K562 (cell line): ENCODE measurements around the gene ADAP1. TPM values are rescaled to one million over a fixed set of nuclear protein-coding genes. Genes with fewer than 3 reads are reported as not detected.

Experiments
- ATAC-seq: fragments of 200-7000 bp; cut with Tn5 transposase; 3 replicates; pipeline ENCODE4 v1.9.1; 2020; ENCODE audit warnings: moderate library complexity
- BruUV-seq: library from RNA; stranded (reverse); fragments of 400-500 nt; replicated peaks from 2 replicates; lab custom pipeline; 2021; lab: Mats Ljungman, UMichigan
- CTCF ChIA-PET: fragments of 300-600 bp; formaldehyde crosslinking; extraction: SDS; loops from one replicate; lab custom pipeline; 2021; ENCODE audit warnings: low intra/inter-chr PET ratio; lab: Yijun Ruan, JAX
- POLR2A ChIA-PET: fragments of 300-600, 350-650 bp; sonication (Branson Sonifier 250); formaldehyde crosslinking; extraction: SDS; loops from one replicate; lab custom pipeline; 2021; ENCODE audit warnings: antibody characterized with exemption, inconsistent platforms; lab: Yijun Ruan, JAX
- DNase-seq, 4 experiments: peaks; one replicate each; pipeline versions ENCODE4 v3.0.0 to v3.0.0-alpha.2; 2011 to 2018; ENCODE audit warnings: low spot score in 3 of 4, mixed read lengths in 3 of 4; ENCODE audit errors: extremely low read depth in 1 of 4
- FAIRE-seq: peaks from 2 replicates; lab custom pipeline; 2011; peaks lifted over from hg19 to GRCh38; lab: Jason Lieb, UNC
- H2AFZ ChIP-seq: 2 replicates; pipeline ENCODE4 v1.6.0; 2011; ENCODE audit warnings: low read depth, low read length, control low read depth, inconsistent platforms
- H3K27ac ChIP-seq: fragments of 200-600 bp; 3 replicates; pipeline ENCODE4 v1.8.0; 2011; ENCODE audit warnings: low read depth, mild to moderate bottlenecking, control low read depth, inconsistent platforms, low read length, moderate library complexity, mixed read lengths; ENCODE audit errors: extremely low read depth
- H3K27me3 ChIP-seq, 2 experiments: fragments of 300-600 bp in 1 of 2; 2 replicates in 1 of 2; 3 replicates in 1 of 2; pipeline versions ENCODE4 v1.6.0 to v1.8.0; 2011; ENCODE audit warnings: inconsistent platforms in 2 of 2, low read length in 2 of 2, mild to moderate bottlenecking in 1 of 2, mixed read lengths in 1 of 2, moderate library complexity in 1 of 2; ENCODE audit not compliant: control insufficient read depth in 2 of 2, insufficient read depth in 2 of 2
- H3K36me3 ChIP-seq: fragments of 300-600 bp; 3 replicates; pipeline ENCODE4 v1.8.0; 2011; ENCODE audit warnings: mild to moderate bottlenecking, low read length, inconsistent platforms; ENCODE audit not compliant: control insufficient read depth, insufficient read depth
- H3K4me1 ChIP-seq, 2 experiments: fragments of 200-600 bp in 1 of 2; replicated peaks in 1 of 2; 2 replicates in 1 of 2; 3 replicates in 1 of 2; pipeline versions ENCODE4 v1.5.1 to v1.8.0; 2011; ENCODE audit warnings: inconsistent platforms in 2 of 2, low read length in 2 of 2, mild to moderate bottlenecking in 1 of 2, mixed read lengths in 1 of 2, moderate library complexity in 1 of 2; ENCODE audit not compliant: control insufficient read depth in 2 of 2, insufficient read depth in 2 of 2
- H3K4me2 ChIP-seq: 2 replicates; pipeline ENCODE4 v1.6.1; 2011; ENCODE audit warnings: low read length, control low read depth, inconsistent platforms, mixed read lengths; ENCODE audit not compliant: insufficient read depth
- H3K4me3 ChIP-seq: fragments of 200-600 bp; sonication (generic), shearing (Covaris generic); 2 replicates; pipeline ENCODE4 v1.5.1; 2016; ENCODE audit warnings: control low read depth, inconsistent platforms
- H3K79me2 ChIP-seq: fragments of 200-600 bp; 3 replicates; pipeline ENCODE4 v1.8.0; 2011; ENCODE audit warnings: low read length, inconsistent platforms; ENCODE audit not compliant: control insufficient read depth, insufficient read depth
- H3K9ac ChIP-seq, 2 experiments: 2 replicates each; pipeline versions ENCODE4 v1.6.0 to v1.6.1; 2011; ENCODE audit warnings: low read depth in 2 of 2, low read length in 2 of 2, control low read depth in 1 of 2, inconsistent platforms in 1 of 2, mild to moderate bottlenecking in 1 of 2, mixed read lengths in 1 of 2; ENCODE audit not compliant: insufficient read depth in 1 of 2
- H3K9me1 ChIP-seq: one replicate; pipeline ENCODE4 v1.6.0; 2011; ENCODE audit warnings: inconsistent platforms, mild to moderate bottlenecking, low read length, moderate library complexity; ENCODE audit not compliant: control insufficient read depth, insufficient read depth
- H3K9me3 ChIP-seq: replicated peaks from 2 replicates; pipeline ENCODE4 v1.5.1; 2011; ENCODE audit warnings: low read depth, low read length, inconsistent platforms; ENCODE audit not compliant: control insufficient read depth, insufficient read depth
- H4K20me1 ChIP-seq: replicated peaks from 2 replicates; pipeline ENCODE4 v1.6.1; 2011; ENCODE audit warnings: low read length, inconsistent platforms, mixed read lengths; ENCODE audit not compliant: control insufficient read depth, insufficient read depth
- BRD4 ChIP-seq: fragments of 200-600 bp; sonication (generic); IDR thresholded peaks from 2 replicates; pipeline ENCODE4 v1.6.1; 2017; ENCODE audit warnings: inconsistent platforms
- CBX5 ChIP-seq: IDR thresholded peaks from 2 replicates; pipeline ENCODE4 v1.6.1; 2014; ENCODE audit warnings: low read depth, borderline replicate concordance
- CHCHD3 ChIP-seq: fragments of 250-450 bp; sonication (Bioruptor Pico); IDR thresholded peaks from 2 replicates; pipeline ENCODE4 v2.1.2; 2022; ENCODE audit warnings: mild to moderate bottlenecking
- RERE ChIP-seq: sonication (generic); formaldehyde crosslinking; IDR thresholded peaks from 2 replicates; pipeline ENCODE4 v1.8.0; 2023; ENCODE audit warnings: missing genetic modification reagents, mild to moderate bottlenecking, borderline replicate concordance
- SOX6 ChIP-seq: fragments of 450-650 bp; IDR thresholded peaks from 2 replicates; pipeline ENCODE4 v1.6.1; 2014; ENCODE audit warnings: mild to moderate bottlenecking
- TSC22D4 ChIP-seq: fragments of 450-650 bp; IDR thresholded peaks from 2 replicates; pipeline ENCODE4 v1.6.1; 2016; ENCODE audit warnings: missing genetic modification characterization, missing biosample characterization, control low read depth
- ZNF212 ChIP-seq: fragments of 450-650 bp; formaldehyde crosslinking; IDR thresholded peaks from 2 replicates; pipeline ENCODE4 v1.4.0; 2020; ENCODE audit warnings: mild to moderate bottlenecking
- ZNF766 ChIP-seq: fragments of 200-800 bp; sonication (Bioruptor generic); conservative IDR thresholded peaks from 2 replicates; pipeline ENCODE4 v1.6.1; 2016; ENCODE audit warnings: missing genetic modification characterization, missing compliant biosample characterization
- WGBS: fragments of 100-300 bp; shearing (Covaris generic); methylation state at CpG from one replicate; pipeline ENCODE4 v1.1.6; 2016; ENCODE audit warnings: low coverage, mixed read lengths; ENCODE audit not compliant: insufficient coverage; ENCODE audit errors: missing lambda C conversion rate; 5-methylcytosine and 5-hydroxymethylcytosine counted together
- in situ Hi-C: fragments of 300-500 bp; cut with MboI; formaldehyde crosslinking; loops from 4 replicates; pipeline ENCODE4 v1.15.0; 2018; ENCODE audit warnings: inconsistent platforms, mixed read lengths
- intact Hi-C: fragments of 100-400 bp; cut with micrococcal nuclease; formaldehyde crosslinking; loops from 2 replicates; pipeline ENCODE4 v1.14.2; 2022
- polyA plus RNA-seq, 8 experiments: library from polyadenylated mRNA; depleted of rRNA in 4 of 8; stranded (reverse) in 5 of 8; unstranded in 3 of 8; fragments of >200 nt; fragmentation: Nextera tagmentation in 2 of 8; fragmentation: Illumina TruSeq in 1 of 8; extraction: Ambion mirVana in 2 of 8; extraction: Trizol in 1 of 8; gene quantifications; 2 replicates each; pipeline versions ENCODE4 v1.2.1 to v1.2.3, GENCODE V29; 2011 to 2014; ENCODE audit warnings: inconsistent platforms in 1 of 8, missing spikeins in 1 of 8
- total RNA-seq, 7 experiments: library from RNA; depleted of rRNA in 6 of 7; stranded (reverse); fragments of >200 nt in 6 of 7; fragmentation: Illumina TruSeq in 2 of 7; extraction: Trizol in 2 of 7; gene quantifications; 2 replicates each; pipeline versions ENCODE4 v1.2.1 to v1.2.3, GENCODE V29; 2011 to 2021; ENCODE audit warnings: low replicate concordance in 1 of 7

Gene ADAP1
- total and polyA plus RNA-seq, 9 of the 15 experiments (the other 6 are each of a cell fraction or from before 2014, with no cell fraction given) = 0.27 to 1.4 (median 0.52) TPM; not detected in 3

GRCh38 chr7:982511-983003 lies 28.1 kb upstream of the ADAP1 start:
- 22% methylated on average over 10 of the region's 10 CpGs for WGBS
- DNase-seq (no peak), FAIRE-seq (no peak), ATAC-seq (no peak)
- BruUV-seq = no TSS peak
- Histone ChIP-seq H3K4me3 (no peak overlapping the region), H3K27ac (no peak overlapping the region), H3K36me3 (no peaks in the 10 kb centered on the region), H3K9me1 (peaks cover 2% of the 10 kb centered on the region), H3K9ac (no peak overlapping the region), H3K79me2 (no peaks in the 10 kb centered on the region), H3K27me3 (peaks cover 12 to 48% of the 10 kb centered on the region in 2 experiments; a peak in 4 of 5 replicates), H3K4me1 (peaks cover 0 to 57% of the 10 kb centered on the region in 2 experiments; a peak in 2 of 5 replicates), H4K20me1 (0 out of 2 replicates have a peak, but pooled peaks cover 3% of the 10 kb centered on the region), H2AFZ (no peak overlapping the region), H3K9me3 (no peaks in the 10 kb centered on the region; the same call in 1 of the 2 replicates), H3K4me2 (no peak overlapping the region)
- intact Hi-C loops = no loop called here
- CTCF ChIA-PET = no interaction called here
- TF ChIP-seq ZNF212 = no peak
- no peak for TF ChIP-seq CBX5
- TF ChIP-seq SOX6 = no peak
- TF ChIP-seq RERE (CRISPR knock-in tag) = no peak
- TF ChIP-seq CHCHD3 (CRISPR knock-in tag) = no peak
- no peak for TF ChIP-seq BRD4
- TF ChIP-seq ZNF766 (CRISPR knock-in tag) = no peak
- no peak for TF ChIP-seq TSC22D4 (tag)
- POLR2A ChIA-PET = interaction anchor here (0.6 to 1.0 kb wide), 2 partner anchors 9 to 549 kb away, joined by 3 to 4 read pairs; no protein-coding TSS in a partner anchor
- in situ Hi-C loops = loop anchor here (25.0 kb wide), 1 partner anchor 180 kb away; the partner anchor contains the start of gene ZFAND2A
